AG09319 (cell line): ENCODE data around the gene SLC2A3.
A peak's percentile ranks its signal among the peaks of the same experiment; 100 is the strongest.
"Not testable (repeated sequence)": the region's sequence is repeated elsewhere in the genome, so short reads cannot be mapped to it uniquely, and the experiment has no call there.

Experiments used
- DNase-seq: peaks from one replicate; pipeline ENCODE4 v3.0.0-alpha.2; 2010; ENCODE audit warnings: low read depth; ENCODE audit errors: extremely low read depth
- TF ChIP-seq, protein P1 (sequence below): IDR thresholded peaks from 2 replicates; pipeline ENCODE4 v1.5.1; 2011; ENCODE audit warnings: low read depth, mild to moderate bottlenecking, inconsistent platforms, low read length, moderate library complexity

Gene SLC2A3

DNA sequence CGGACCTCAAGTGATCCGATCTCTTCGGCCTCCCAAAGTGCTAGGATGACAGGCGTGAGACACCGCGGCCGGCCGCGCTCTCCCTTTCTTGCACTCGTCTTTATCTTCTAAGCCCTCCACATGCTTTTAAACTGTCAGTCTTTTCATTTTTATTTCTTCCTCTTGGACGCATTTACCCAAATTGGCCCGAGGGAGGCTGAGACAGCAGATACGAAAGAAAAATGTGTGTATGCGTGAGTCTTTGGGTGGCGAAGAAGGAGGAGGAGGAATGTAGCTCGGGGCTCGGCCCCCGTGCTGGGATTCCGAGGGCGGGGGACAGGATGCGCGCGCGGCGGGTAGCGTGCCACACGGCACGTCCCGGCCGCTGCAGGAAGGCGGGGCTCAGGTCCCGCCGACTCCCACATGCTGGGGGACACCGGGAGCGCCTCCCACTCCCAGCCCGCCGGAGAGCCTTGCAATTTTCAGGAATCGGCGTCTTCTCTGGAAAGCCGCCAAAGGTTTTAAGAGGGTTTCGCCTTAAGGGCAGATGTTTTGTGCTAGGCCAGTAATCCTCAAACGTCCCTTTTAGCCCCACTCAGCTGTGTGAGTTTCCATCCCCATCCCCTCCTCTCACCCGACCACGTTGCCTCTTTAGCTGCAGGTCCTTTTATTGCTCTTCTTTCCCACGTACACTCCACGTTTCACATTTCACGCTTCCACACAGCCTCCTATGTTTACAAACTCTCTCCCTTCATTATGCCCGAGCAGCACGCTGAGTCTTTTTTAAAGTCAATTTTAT is 34.7 kb upstream of the SLC2A3 start:
- peak; percentile 91 for DNase-seq
- TF ChIP-seq, protein P1, sequence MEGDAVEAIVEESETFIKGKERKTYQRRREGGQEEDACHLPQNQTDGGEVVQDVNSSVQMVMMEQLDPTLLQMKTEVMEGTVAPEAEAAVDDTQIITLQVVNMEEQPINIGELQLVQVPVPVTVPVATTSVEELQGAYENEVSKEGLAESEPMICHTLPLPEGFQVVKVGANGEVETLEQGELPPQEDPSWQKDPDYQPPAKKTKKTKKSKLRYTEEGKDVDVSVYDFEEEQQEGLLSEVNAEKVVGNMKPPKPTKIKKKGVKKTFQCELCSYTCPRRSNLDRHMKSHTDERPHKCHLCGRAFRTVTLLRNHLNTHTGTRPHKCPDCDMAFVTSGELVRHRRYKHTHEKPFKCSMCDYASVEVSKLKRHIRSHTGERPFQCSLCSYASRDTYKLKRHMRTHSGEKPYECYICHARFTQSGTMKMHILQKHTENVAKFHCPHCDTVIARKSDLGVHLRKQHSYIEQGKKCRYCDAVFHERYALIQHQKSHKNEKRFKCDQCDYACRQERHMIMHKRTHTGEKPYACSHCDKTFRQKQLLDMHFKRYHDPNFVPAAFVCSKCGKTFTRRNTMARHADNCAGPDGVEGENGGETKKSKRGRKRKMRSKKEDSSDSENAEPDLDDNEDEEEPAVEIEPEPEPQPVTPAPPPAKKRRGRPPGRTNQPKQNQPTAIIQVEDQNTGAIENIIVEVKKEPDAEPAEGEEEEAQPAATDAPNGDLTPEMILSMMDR = no peak

DNA sequence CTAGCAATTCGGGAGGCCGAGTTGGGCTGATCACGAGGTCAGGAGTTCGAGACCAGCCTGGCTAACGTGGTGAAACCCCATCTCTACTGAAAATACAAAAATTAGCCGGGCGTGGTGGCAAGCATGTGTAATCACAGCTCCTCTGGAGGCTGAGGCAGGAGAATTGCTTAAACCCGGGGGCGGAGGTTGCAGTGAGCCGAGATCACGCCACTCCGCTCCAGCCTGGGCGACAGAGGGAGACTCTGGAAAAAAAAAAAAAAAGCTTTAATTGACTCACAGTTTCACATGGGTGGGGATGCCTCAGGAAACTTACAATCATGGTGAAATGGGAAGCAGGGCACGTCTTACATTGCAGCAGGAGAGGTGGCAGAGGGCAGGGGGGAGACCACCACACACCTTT is 30.6 kb upstream of the SLC2A3 start:
- TF ChIP-seq, protein P1 = no peak
- DNase-seq = no peak

DNA sequence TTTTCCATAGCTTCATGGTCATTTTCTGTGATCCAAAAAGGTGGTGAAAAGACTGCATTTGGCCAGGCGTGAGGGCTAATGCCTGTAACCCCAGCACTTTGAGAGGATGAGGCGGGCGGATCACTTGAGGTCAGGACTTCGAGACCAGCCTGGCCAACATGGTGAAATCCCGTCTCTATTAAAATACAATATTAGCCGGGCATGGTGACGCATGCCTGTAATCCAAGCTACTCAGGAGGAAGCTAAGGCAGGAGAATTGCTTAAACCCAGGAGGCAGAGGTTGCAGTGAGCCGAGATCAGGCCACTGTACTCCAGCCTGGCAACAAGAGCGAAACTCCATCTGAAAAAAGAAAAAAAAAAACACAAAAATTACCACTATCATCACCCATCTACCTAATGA is 28.7 kb upstream of the SLC2A3 start:
- DNase-seq = not testable (repeated sequence)

- TF ChIP-seq, protein P1 = no peak
- no peak for DNase-seq
Measured at GRCh38 chr12:7961395-7962178, 25.6 kb upstream of the SLC2A3 start.

GRCh38 chr12:7959701-7960121 is 23.7 kb upstream of the SLC2A3 start:
- TF ChIP-seq, protein P1 = no peak
- no peak for DNase-seq

DNA sequence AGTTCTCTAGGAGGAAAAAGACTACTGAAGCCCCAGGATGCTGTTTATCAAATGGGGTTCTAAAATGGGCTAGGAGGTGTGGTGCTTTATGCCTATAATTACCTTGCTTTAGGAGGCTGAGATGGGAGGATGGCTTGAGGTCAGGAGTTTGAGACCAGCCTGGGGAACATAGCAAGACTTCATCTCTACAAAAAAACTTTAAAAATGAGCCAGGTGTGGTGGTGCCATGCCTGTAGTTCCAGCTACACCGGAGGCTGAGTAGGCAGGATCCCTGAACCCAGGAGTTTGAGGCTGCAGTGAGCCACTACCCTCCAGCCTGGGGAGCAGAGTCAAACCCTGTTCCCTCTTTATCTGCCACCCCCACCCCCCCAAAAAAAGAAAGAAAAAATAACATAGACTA is 23.3 kb upstream of the SLC2A3 start:
- TF ChIP-seq, protein P1 = no peak

DNA sequence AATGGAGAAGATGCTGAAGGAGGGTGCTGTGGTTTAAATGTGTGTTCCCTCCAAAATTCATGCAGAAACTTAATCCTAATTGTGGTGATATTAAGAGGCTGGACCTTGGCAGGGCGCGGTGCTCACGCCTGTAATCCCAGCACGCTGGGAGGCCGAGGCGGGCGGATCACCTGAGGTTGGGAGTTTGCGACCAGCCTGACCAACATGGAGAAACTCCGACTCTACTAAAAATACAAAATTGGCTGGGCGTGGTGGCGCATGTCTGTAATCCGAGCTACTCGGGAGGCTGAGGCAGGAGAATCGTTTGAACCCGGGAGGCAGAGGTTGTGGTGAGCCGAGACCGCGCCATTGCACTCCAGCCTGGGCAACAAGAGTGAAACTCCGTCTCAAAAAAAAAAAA is 18.9 kb upstream of the SLC2A3 start:
- DNase-seq = not testable (repeated sequence)

More for the DNA sequence above, 23.3 kb upstream of the SLC2A3 start:
- no peak for DNase-seq

DNA sequence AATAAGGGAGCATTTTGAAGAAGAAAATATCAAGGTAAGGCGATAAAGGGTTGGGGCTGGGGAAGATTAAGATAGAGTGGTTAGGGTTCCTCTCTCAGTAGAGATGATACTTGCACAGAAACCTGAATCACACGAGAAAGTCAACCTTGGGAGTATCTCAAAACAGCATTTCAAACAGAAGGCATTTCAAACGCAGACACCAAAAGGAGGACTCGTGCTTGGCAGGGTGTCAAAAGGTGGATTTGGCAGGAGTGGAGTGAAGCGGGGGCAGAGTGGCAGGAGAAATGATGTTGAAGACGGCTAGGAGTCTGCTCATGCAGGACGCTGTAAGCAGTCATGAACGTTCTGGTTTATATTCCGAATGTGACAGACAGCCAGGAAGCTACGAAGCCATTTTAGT is 18.4 kb upstream of the SLC2A3 start:
- not testable (repeated sequence) for DNase-seq

DNA sequence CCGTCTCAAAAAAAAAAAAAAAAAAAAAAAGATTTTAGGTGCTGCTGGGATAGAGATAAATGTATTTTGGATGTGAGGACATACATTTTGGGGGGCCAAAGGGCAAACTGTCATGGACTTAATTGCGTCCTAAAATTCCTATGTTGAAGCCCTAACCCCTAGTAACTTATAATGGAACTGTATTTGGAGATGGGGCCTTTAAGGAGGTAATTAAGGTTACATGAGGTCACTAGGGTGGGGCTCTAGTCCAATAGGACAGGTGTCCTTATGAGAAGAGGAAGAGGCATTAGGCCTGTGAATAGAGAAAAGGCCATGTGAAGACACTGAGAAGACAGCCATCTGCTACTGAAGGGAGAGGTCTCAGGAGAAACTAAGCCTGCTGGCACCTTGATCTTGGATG is 17.9 kb upstream of the SLC2A3 start:
- not testable (repeated sequence) for DNase-seq
